AG08395 (cell line): ENCODE data around the gene P2RY6.
A peak's percentile ranks its signal among the peaks of the same experiment; 100 is the strongest.

Source experiments
- DNase-seq: peaks from one replicate; pipeline ENCODE4 v3.0.0; 2012; ENCODE audit warnings: mixed read lengths, low spot score

P2RY6 gene

GRCh38 chr11:73236854-73237253 is 35.3 kb upstream of the P2RY6 start:
- peak; percentile 32 for DNase-seq

DNA sequence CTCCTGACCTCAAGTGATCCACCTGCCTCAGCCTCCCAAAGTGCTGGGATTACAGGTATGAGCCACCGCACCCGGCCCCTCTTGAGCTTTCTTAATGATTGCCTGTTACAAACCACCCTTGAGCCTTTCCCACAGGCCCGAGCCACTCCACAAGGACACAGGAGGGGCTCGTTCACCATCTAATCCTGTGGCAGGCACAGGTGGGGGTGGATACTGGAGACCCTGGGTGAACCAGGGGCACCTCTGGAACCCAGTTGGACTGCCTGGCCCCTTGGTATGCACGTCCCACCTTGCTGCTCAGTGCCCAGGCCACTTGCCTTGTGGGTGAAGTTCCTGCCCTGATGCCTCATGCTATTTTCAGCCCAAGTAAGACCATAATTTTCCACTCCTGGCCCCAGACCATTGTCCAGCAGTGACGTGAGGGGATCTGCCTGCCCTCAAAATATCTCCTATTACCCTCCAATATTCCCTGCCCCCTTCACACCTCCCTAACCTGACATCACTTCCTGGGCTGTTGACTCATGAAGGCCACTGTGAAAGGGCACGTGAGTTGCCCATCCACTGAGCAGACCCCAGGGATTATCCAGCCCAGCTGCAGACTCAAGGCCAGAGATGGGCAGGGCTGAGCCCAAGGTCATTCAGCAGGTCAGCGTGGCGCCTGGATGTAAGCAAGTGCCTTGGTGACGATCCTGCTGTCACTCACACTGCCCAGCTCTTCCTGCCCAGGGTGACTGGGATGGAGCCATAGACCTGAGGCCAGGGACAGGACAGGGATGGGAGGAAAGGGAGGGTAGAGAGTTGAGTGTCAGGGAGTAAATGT is 34.5 kb upstream of the P2RY6 start:
- DNase-seq, result no peak

GRCh38 chr11:73239111-73239521 is 33.0 kb upstream of the P2RY6 start:
- DNase-seq, result no peak

- no peak for DNase-seq
Observed at GRCh38 chr11:73239571-73240189, 32.5 kb upstream of the P2RY6 start.

- peak; percentile 69 for DNase-seq
Observed at GRCh38 chr11:73240190-73240781, 31.9 kb upstream of the P2RY6 start.

DNA sequence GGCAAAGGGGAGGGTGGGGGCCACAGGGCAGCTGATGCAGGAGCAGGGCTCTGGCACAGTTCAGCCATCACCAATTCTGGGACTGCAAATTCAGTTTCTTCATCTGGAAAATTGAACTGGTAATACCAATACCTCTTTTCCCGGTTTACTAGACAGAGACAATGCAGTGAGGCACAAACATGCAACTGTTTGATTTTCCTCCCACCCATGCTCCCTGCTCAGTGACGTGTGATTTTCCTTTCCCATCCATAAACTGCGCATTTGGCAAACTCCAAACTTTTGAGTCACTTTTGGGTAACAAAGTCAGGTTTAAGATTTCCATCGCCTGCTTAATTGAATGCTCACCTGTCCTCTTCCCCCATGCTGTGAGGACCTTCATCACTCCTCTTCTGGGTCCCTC is 30.8 kb upstream of the P2RY6 start:
- DNase-seq, result no peak

DNA sequence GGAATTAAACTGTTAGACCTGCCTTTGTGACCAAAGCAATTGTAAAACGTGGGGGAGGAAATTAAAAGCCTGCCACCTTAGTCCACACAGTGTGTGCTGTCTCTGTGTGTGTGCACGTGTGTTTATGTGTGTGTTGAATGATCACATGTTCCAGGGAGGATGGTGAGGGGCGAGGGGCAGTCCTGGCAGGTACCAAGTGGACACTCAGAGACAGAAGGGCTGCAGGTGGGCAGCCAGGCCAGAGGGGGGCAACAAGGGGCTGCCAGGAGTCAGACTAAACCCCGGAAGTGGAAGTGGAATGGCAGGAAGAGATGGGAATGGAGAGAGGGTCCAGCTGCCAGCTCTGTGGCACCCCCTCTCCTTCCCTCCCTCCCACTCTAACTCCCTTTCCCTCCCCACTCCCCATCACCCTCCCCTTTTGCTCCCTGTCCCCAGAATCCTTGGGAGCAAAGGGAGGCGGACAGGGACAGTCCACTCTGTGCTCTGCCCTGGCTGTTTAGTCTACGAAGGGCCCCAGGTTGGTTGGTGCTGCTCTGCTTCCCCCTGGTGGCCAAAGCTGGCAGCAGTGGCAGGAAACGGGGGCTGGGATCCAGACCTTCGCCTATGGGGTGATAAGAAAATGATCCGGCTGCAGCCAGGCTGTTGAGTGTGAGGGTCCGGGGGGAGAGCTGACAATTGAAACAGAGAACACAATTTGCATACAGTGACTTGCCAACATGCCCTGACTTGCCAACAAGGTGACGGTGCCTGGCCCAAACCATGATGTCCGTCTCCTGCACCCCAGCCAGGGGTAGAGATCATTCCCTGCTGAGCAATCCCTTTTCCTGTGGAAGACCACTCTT is 29.7 kb upstream of the P2RY6 start:
- DNase-seq, result peak; percentile 90

- no peak for DNase-seq
Observed at GRCh38 chr11:73243093-73243485, 29.0 kb upstream of the P2RY6 start.

- DNase-seq, result no peak
Observed at GRCh38 chr11:73244589-73245240, 27.4 kb upstream of the P2RY6 start.

- DNase-seq, result no peak
Observed at GRCh38 chr11:73245461-73245860, 26.7 kb upstream of the P2RY6 start.

DNA sequence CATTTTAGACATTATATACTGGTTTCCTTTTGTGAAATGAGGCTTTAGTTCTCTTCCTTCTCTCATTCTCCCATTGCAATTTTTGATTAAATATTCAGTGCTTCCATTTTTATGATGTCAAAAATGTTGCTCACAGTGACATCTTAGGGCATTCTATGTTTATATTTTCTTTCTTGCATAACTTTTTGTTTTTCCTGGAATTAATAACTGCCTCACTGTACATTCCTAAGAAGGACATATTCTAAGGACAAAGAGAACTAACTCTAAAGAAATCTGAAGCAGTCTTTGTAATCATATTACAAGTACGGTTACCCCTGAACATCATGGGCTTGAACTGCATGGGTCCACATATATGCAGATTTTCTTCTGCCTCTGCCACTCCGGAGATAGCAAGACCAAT is 25.8 kb upstream of the P2RY6 start:
- DNase-seq, result no peak

GRCh38 chr11:73248526-73249185 is 23.5 kb upstream of the P2RY6 start:
- DNase-seq, result no peak

DNA sequence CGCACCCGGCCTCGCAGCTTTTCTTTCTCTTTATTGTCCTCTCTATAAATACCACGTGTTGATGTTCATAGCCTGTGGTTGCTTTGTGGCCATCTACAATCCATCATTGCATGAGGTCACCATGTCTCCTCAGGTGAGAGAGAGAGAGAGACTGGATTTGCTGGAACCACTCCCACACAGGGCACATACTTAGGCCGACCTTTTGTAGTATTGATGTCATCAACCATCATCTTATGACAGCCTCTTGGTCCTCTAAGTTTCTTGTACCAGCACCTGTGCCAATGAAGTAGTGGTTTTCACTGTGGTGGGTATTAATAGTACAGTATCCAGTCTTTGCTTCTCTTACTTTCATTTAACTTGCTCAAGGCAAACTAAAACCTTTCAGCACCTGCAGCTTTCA is 22.8 kb upstream of the P2RY6 start:
- DNase-seq, result no peak

DNA sequence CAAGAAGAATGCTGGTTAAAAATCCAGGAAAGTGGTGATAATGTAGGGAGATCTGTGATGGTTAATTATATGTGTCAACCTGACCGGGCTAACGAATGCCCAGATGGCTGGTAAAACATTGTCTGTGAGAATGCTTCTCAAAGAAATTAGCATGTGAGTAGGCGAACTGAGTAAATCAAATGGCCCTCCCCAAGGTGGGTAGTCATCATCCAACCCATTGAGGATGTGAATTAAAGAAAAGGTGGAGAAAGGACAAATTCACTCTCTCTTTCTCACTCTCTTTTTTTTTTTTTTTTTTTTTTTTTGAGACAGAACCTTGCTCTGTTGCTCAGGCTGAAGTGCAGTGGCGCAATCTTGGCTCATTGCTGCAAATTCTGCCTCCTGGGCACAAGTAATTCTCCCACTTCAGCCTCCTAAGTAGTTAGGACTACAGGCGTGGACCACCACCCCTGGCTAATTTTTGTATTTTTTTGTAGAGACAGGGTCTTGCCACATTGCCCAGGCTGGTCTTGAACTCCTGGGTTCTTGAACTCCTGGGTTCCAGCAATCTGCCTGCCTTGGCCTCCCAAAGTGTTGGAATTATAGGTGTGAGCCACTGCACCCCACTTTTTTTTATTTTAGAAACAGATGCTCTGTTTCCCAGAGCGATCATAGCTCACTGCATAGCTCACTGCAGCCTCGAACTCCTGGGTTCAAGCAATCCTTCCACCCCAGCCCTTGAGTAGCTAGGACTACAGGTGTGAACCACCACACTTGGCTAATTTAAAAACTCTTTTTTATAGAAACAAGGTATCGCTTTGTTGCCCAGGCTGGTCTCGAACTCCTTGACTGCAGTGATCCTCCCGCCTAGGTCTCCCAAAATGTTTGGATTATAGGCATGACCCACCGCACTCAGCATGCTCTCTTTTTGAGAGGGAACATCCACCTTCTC is 22.0 kb upstream of the P2RY6 start:
- no peak for DNase-seq

- DNase-seq, result no peak
Observed at GRCh38 chr11:73252577-73253191, 19.5 kb upstream of the P2RY6 start.

DNA sequence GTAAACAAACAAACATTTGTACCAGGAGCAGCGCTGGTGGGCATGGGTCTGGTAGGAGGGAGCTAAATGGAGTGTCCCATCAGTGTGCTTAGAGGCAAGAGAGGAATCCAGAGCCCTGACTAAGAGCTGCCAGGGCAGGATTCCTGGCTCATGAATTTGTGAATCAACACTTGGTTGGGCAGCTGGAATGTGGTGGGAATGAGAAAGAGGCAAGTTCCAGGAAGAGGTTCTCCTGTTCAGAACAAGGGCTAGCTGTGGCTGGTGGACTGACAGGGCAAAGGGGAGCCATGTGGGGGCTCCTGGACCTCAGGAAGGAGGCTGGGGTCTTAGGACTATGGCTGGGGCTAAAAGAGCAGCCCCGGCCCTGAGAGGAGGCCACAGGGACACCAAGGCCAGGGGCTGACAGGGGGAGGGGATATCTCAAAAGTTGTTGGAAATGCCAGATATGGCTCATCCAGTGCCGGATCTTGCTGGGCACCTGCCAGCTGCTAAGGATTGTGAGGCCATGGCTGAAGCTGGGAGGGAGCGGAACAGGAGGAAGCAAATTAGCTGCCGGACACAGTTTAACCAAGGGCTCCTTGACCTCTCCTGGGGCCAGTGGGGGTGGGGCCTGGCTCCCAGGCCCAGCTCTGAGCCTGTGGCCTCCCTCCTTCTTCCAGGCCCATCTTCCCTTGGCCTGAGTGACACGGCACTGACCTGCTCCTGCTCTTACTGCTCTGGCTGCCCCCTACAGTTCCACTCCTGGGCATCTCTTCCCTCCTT is 14.6 kb upstream of the P2RY6 start:
- DNase-seq, result peak; percentile 90

DNA sequence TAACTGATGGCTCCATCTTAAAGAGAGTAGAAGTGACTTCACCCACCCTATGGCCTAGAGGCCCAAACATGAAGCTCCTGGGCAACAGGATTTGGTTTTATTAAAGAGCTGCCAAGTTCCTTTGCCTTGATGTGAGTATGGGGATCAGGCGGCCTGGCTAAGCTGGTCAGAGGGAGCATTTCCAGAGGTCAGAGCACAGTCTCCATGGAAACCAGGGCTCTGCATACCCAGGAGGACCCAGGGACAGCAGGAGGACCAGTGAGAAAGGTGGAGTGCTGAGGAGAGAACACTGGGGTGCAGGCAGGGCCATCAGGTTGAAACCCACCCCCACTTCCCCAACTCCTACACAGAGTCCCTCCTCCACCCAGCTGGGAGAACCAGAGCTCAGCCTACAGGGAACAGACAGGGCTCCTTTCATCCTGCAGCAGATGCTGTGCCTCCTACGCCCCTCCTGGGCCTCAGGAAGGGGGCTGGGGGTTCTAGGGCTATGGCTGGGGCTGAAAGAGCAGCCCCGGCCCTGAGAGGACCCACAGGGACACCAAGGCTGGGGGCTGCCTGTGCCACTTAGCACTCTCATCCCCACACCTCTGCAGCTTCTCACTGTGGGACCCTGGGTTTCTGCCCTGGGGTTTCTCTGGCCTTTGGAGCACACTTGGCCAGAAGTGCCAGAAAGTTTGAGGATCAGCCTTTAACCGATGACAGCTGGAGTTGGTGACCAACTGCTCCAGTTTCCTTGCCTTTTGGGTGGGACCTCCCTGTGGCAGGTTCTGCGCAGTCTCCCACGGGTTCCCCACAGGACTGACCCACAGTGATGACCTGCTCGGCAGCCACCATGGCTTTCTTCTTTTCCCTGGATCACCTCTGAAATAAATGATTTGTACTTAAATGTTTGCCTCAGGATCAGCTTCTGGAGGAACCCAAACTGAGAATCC is 13.8 kb upstream of the P2RY6 start:
- no peak for DNase-seq
